Testis (tissue), 3 donors: ENCODE measurements around the gene PIEZO1. TPM values are rescaled to one million over a fixed set of nuclear protein-coding genes. Genes with fewer than 3 reads are reported as not detected.

ENCODE experiments used
- DNase-seq: peaks from one replicate; pipeline ENCODE4 v3.0.0-alpha.2; 2019
- H3K27ac ChIP-seq, 2 donors: fragments of 200-600 bp; sonication (generic); one replicate each; pipeline ENCODE4 v1.5.1; 2019
- H3K27me3 ChIP-seq: fragments of 200-600 bp; sonication (generic); one replicate; pipeline ENCODE4 v1.5.1; 2019
- H3K36me3 ChIP-seq: fragments of 200-600 bp; sonication (generic); one replicate; pipeline ENCODE4 v1.5.1; 2017; ENCODE audit warnings: low read depth; ENCODE audit errors: missing control alignments
- H3K4me1 ChIP-seq: fragments of 200-600 bp; sonication (generic); one replicate; pipeline ENCODE4 v1.5.1; 2019
- H3K4me3 ChIP-seq, 2 donors: fragments of 200-600 bp; sonication (generic); one replicate each; pipeline ENCODE4 v1.5.1; 2017 to 2019
- H3K9me3 ChIP-seq: fragments of 200-600 bp; sonication (generic); one replicate; pipeline ENCODE4 v1.5.1; 2017
- CTCF ChIP-seq, 3 experiments: fragments of 450-650 bp in 2 of 3; fragments of 200-600 bp in 1 of 3; sonication (generic) in 1 of 3; IDR thresholded peaks; one replicate each; pipeline ENCODE4 v1.5.1; 2016 to 2019; ENCODE audit warnings: antibody characterized with exemption in 3 of 3, mild to moderate bottlenecking in 2 of 3, moderate library complexity in 1 of 3
- POLR2A ChIP-seq: fragments of 450-650 bp; IDR thresholded peaks from one replicate; pipeline ENCODE4 v1.6.1; 2017; ENCODE audit warnings: antibody characterized with exemption, mild to moderate bottlenecking, moderate library complexity
- WGBS, 2 donors: methylation state at CpG; one replicate each; pipeline ENCODE4 v1.1.5; 2018; 5-methylcytosine and 5-hydroxymethylcytosine counted together
- intact Hi-C: fragments of 100-400 bp; cut with DNase I; formaldehyde crosslinking; loops from one replicate; pipeline ENCODE4 v1.15.1; 2023; ENCODE audit warnings: low total_unique reads
- polyA plus RNA-seq: library from polyadenylated mRNA; stranded (reverse); fragments of 350-450 nt; fragmentation: Illumina TruSeq; extraction: RNeasy Lipid Tissue Mini Kit (QIAGEN cat#74804); gene quantifications from one replicate; pipeline ENCODE4 v1.2.3, GENCODE V29; 2014; ENCODE audit warnings: low read depth, low replicate concordance; ENCODE audit not compliant: insufficient read depth
- total RNA-seq, 2 donors: library from RNA; depleted of rRNA; stranded (reverse); fragments of >200 nt; gene quantifications; one replicate each; pipeline ENCODE4 v1.2.3, GENCODE V29; 2016

The PIEZO1 gene
- total and polyA plus RNA-seq, 3 donors from 2014 or later, result 24.2 to 44.5 (median 40.7) TPM

DNA sequence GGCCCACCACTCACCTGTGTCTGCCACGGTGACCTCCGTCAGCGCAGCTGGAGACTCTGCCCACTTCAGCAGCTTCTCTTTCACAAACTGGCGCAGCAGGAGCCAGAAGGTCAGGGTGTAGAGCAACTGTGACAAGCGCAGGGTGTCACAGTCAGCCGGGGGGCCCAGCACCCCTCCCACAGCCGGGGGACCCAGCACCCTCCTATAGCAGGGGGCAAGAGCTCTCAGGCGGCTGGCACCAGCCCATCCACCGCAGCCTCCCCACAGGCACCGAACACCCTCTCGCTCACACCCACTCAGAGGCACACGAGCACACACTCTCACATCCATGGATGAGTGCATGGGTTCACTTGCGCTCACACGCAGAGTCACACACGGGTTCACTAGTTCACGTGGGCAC lies 49.9 kb downstream of the PIEZO1 start:
- H3K36me3 ChIP-seq, result no peaks in the 10 kb centered on the region
- H3K4me3 ChIP-seq, result no peak overlapping the region
- intact Hi-C loops, result loop anchor here (10.0 kb wide), 1 partner anchor 430 kb away; no protein-coding TSS in a partner anchor
- no peak overlapping the region for H3K27ac ChIP-seq
- H3K9me3 ChIP-seq, result no peaks in the 10 kb centered on the region
- DNase-seq, result no peak
- TF ChIP-seq POLR2A (no peak), CTCF (IDR thresholded peaks at IDR 0.05) (no peak)
- no peaks in the 10 kb centered on the region for H3K27me3 ChIP-seq
- no peaks in the 10 kb centered on the region for H3K4me1 ChIP-seq
- 88 to 93% methylated on average over 3 to 16 of the region's 16 CpGs for WGBS, 2 donors

DNA sequence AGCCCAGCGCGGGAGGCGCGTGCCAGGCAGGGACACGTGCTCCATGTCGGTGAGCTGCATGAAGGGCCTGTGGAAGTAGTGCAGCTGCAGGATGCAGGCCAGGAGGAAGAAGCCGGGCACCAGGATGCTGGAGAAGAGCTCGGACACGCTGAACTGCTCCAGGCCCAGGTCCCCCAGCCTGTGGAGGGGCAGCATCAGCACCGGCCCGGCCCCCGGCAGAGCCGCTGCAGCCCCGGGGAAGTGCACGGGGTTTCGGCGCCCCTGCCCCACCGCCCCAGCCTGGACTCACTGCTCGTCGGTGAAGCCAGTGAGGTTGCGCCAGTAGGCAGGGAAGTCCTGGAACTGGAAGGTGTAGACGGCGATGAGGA lies 50.7 kb downstream of the PIEZO1 start:
- 92 to 93% methylated on average over 21 to 23 of the region's 23 CpGs for WGBS, 2 donors
- Histone ChIP-seq H3K27ac (no peak overlapping the region), H3K4me3 (no peak overlapping the region), H3K36me3 (no peaks in the 10 kb centered on the region), H3K4me1 (no peaks in the 10 kb centered on the region), H3K27me3 (no peaks in the 10 kb centered on the region), H3K9me3 (no peaks in the 10 kb centered on the region)
- intact Hi-C loops, result loop anchor here (10.0 kb wide), 1 partner anchor 430 kb away; no protein-coding TSS in a partner anchor
- DNase-seq, result no peak
- TF ChIP-seq CTCF (IDR thresholded peaks at IDR 0.05) (no peak), POLR2A (no peak)

DNA sequence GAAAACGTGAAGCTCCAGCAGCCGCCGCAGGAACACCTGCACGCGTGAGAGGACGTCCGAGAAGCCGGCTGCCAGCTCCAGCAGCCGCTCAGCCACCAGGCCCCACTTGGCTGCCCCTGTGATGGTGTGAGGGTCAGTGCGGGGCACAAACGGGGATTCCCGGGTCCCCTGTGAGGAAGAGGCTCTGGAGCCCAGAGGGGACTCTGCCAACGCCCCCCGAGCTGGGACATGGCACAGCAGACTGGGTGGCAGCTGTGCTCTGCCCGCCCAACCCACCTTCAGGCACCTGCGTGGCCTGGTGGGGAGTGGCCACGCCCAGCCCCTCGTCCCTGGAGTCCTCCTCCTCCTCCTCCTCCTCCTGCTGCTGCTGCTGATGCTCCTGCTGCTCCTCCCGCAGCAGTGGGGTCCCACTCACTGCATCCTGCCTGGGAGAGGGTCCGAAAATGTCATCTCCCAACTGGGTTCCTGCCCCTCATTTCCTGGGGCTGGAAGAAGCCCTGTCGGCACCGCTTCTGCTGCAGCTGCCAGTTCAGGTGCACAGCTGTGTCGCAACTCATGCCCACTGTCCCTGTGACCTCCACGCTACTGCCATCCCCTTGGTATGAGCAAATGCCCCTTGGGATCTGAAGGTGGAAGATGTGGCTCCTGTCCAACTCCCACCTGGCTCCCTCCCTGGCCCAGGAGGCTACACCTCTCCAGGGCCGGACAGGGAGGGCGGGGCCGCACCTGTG lies 51.2 kb downstream of the PIEZO1 start:
- Histone ChIP-seq H3K27me3 (no peaks in the 10 kb centered on the region), H3K9me3 (no peaks in the 10 kb centered on the region), H3K4me3 (no peak overlapping the region), H3K36me3 (no peaks in the 10 kb centered on the region), H3K4me1 (no peaks in the 10 kb centered on the region), H3K27ac (no peak overlapping the region)
- 84 to 92% methylated on average over 11 to 27 of the region's 27 CpGs for WGBS, 2 donors
- DNase-seq, result no peak
- intact Hi-C loops, result loop anchor here (10.0 kb wide), 1 partner anchor 431 kb away; no protein-coding TSS in a partner anchor
- TF ChIP-seq CTCF (IDR thresholded peaks at IDR 0.05) (no peak), POLR2A (no peak)

- 86 to 91% methylated on average over 4 to 13 of the region's 13 CpGs for WGBS, 2 donors
These were observed 52.1 kb downstream of the PIEZO1 start for GRCh38 chr16:88732961-88733294.

More at GRCh38 chr16:88732961-88733294, 52.1 kb downstream of the PIEZO1 start:
- H3K36me3 ChIP-seq, result no peaks in the 10 kb centered on the region
- H3K27me3 ChIP-seq, result no peaks in the 10 kb centered on the region
- H3K9me3 ChIP-seq, result no peaks in the 10 kb centered on the region
- H3K27ac ChIP-seq, result no peak overlapping the region
- no peak for DNase-seq
- TF ChIP-seq POLR2A (no peak), CTCF (IDR thresholded peaks at IDR 0.05) (no peak)
- intact Hi-C loops, result loop anchor here (10.0 kb wide), 1 partner anchor 432 kb away; no protein-coding TSS in a partner anchor
- H3K4me3 ChIP-seq, result no peak overlapping the region
- no peaks in the 10 kb centered on the region for H3K4me1 ChIP-seq
